PC-3 (cell line): ENCODE results near the gene ELAVL4. TPM values are rescaled to one million over a fixed set of nuclear protein-coding genes. Genes with fewer than 3 reads are reported as not detected.
A peak's percentile ranks its signal among the peaks of the same experiment; 100 is the strongest.

Source experiments
- ATAC-seq: fragments of 200-7000 bp; cut with Tn5 transposase; 2 replicates; pipeline ENCODE4 v1.9.1; 2020; ENCODE audit warnings: mild to moderate bottlenecking, moderate library complexity
- BruUV-seq: library from RNA; stranded (reverse); fragments of 400-500 nt; replicated peaks from 2 replicates; lab custom pipeline; 2021; lab: Mats Ljungman, UMichigan
- CTCF ChIA-PET: fragments of 300-600 bp; sonication (Branson Sonifier 250); formaldehyde crosslinking; loops from one replicate; lab custom pipeline; 2022; ENCODE audit warnings: antibody characterized with exemption; lab: Charles Lee
- POLR2A ChIA-PET: fragments of 300-600 bp; sonication (Branson Sonifier 250); formaldehyde crosslinking; loops from one replicate; lab custom pipeline; 2022; ENCODE audit warnings: antibody characterized with exemption; ENCODE audit not compliant: unreplicated experiment; lab: Charles Lee
- DNase-seq: peaks from one replicate; pipeline ENCODE4 v3.0.0-alpha.2; 2015
- H2AFZ ChIP-seq: fragments of 300-600 bp; sonication (generic); 2 replicates; pipeline ENCODE4 v1.6.0; 2016; ENCODE audit warnings: antibody characterized with exemption, low read length
- H3F3A ChIP-seq: fragments of 300-600 bp; sonication (generic); one replicate; pipeline ENCODE4 v1.6.0; 2017; ENCODE audit warnings: antibody characterized with exemption, low read length, control low read depth, mild to moderate bottlenecking; ENCODE audit not compliant: unreplicated experiment
- H3K27ac ChIP-seq: fragments of 300-600 bp; sonication (generic); 2 replicates; pipeline ENCODE4 v1.5.1; 2016; ENCODE audit warnings: mild to moderate bottlenecking, low read length
- H3K27me3 ChIP-seq: fragments of 300-600 bp; sonication (generic); 2 replicates; pipeline ENCODE4 v1.6.1; 2016; ENCODE audit warnings: low read length, mixed read lengths
- H3K36me3 ChIP-seq: fragments of 300-600 bp; sonication (generic); 2 replicates; pipeline ENCODE4 v1.6.1; 2016; ENCODE audit warnings: low read depth, mixed run types, low read length, mixed read lengths
- H3K4me1 ChIP-seq: fragments of 300-600 bp; sonication (generic); 2 replicates; pipeline ENCODE4 v1.5.1; 2016; ENCODE audit warnings: low read length; ENCODE audit not compliant: insufficient read depth
- H3K4me2 ChIP-seq: fragments of 300-600 bp; sonication (generic); 2 replicates; pipeline ENCODE4 v1.6.0; 2016; ENCODE audit warnings: low read length
- H3K4me3 ChIP-seq: fragments of 300-600 bp; sonication (generic); 2 replicates; pipeline ENCODE4 v1.5.1; 2016; ENCODE audit warnings: mild to moderate bottlenecking, low read length, mixed read lengths
- H3K79me2 ChIP-seq: fragments of 300-600 bp; sonication (generic); 2 replicates; pipeline ENCODE4 v1.6.1; 2017; ENCODE audit warnings: low read length, mixed read lengths
- H3K9ac ChIP-seq: fragments of 300-600 bp; sonication (generic); 2 replicates; pipeline ENCODE4 v1.6.0; 2016; ENCODE audit warnings: mild to moderate bottlenecking, low read length
- H3K9me2 ChIP-seq: fragments of 300-600 bp; sonication (generic); replicated peaks from 2 replicates; pipeline ENCODE4 v1.6.1; 2016; ENCODE audit warnings: mixed run types, low read length, mixed read lengths
- H3K9me3 ChIP-seq: fragments of 300-600 bp; sonication (generic); 2 replicates; pipeline ENCODE4 v1.6.1; 2016; ENCODE audit warnings: low read length, mixed read lengths
- H4K20me1 ChIP-seq: fragments of 300-600 bp; sonication (generic); 2 replicates; pipeline ENCODE4 v1.6.1; 2016; ENCODE audit warnings: low read length, mixed read lengths
- EZH2 ChIP-seq: fragments of 300-600 bp; sonication (generic); IDR thresholded peaks from one replicate; pipeline ENCODE4 v1.6.1; 2017; ENCODE audit warnings: antibody characterized with exemption, mild to moderate bottlenecking, low read length; ENCODE audit not compliant: unreplicated experiment
- EZH2phosphoT487 ChIP-seq: fragments of 300-600 bp; sonication (generic); IDR thresholded peaks from 2 replicates; pipeline ENCODE4 v1.6.1; 2018; ENCODE audit warnings: mild to moderate bottlenecking, antibody characterized with exemption, low read length, borderline replicate concordance
- intact Hi-C: fragments of 100-400 bp; cut with micrococcal nuclease; formaldehyde crosslinking; loops from 2 replicates; pipeline ENCODE4 v1.9.0; 2023
- total RNA-seq: library from RNA; depleted of rRNA; stranded (reverse); fragments of >200 nt; gene quantifications from 2 replicates; pipeline ENCODE4 v1.2.3, GENCODE V29; 2014
- TF ChIP-seq, protein P1 (sequence below): fragments of 300-600 bp; sonication (generic); conservative IDR thresholded peaks from 2 replicates; pipeline ENCODE4 v1.5.1; 2017; ENCODE audit warnings: antibody characterized with exemption, low read depth, mild to moderate bottlenecking, low read length

ELAVL4 gene
- total RNA-seq, 1 experiment from 2014 or later, result not detected

DNA sequence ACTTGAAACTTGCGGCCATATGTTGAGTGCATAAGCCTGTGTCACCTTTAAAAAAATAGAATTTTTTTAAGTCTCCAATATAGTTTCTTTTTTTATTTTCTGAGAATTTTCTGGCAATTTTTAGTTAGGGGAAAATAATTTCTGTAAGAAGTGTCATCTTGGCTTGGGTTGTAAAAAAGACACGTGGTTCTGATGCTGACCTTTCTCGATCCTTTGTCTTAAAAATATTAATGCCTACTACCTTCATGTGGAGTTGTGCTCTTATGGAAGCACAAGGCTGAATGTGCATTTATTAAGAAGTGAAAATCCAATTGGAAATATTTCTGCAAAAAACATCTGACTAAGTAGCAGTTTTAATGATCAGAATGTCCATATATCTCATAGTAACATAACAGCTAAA, 3.5 kb downstream of the ELAVL4 start:
- DNase-seq (no peak), ATAC-seq (no peak)
- no peak overlapping the region for H3K9ac ChIP-seq
- no peaks in the 10 kb centered on the region for H3F3A ChIP-seq
- no peaks in the 10 kb centered on the region for H3K36me3 ChIP-seq
- H3K79me2 ChIP-seq, result no peaks in the 10 kb centered on the region
- H3K4me2 ChIP-seq, result no peak overlapping the region
- no peaks in the 10 kb centered on the region for H3K4me1 ChIP-seq
- CTCF ChIA-PET, result no interaction called here
- no peaks in the 10 kb centered on the region for H3K9me2 ChIP-seq
- intact Hi-C loops, result no loop called here
- H2AFZ ChIP-seq, result no peak overlapping the region
- H3K27me3 ChIP-seq, result no peaks in the 10 kb centered on the region; the same call in 1 of the 2 replicates
- H4K20me1 ChIP-seq, result no peaks in the 10 kb centered on the region
- POLR2A ChIA-PET, result no interaction called here
- no TSS peak for BruUV-seq
- H3K4me3 ChIP-seq, result no peak overlapping the region
- H3K9me3 ChIP-seq, result no peaks in the 10 kb centered on the region
- H3K27ac ChIP-seq, result no peak overlapping the region
- TF ChIP-seq, protein P1, sequence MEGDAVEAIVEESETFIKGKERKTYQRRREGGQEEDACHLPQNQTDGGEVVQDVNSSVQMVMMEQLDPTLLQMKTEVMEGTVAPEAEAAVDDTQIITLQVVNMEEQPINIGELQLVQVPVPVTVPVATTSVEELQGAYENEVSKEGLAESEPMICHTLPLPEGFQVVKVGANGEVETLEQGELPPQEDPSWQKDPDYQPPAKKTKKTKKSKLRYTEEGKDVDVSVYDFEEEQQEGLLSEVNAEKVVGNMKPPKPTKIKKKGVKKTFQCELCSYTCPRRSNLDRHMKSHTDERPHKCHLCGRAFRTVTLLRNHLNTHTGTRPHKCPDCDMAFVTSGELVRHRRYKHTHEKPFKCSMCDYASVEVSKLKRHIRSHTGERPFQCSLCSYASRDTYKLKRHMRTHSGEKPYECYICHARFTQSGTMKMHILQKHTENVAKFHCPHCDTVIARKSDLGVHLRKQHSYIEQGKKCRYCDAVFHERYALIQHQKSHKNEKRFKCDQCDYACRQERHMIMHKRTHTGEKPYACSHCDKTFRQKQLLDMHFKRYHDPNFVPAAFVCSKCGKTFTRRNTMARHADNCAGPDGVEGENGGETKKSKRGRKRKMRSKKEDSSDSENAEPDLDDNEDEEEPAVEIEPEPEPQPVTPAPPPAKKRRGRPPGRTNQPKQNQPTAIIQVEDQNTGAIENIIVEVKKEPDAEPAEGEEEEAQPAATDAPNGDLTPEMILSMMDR, result no peak
- TF ChIP-seq EZH2 (no peak), EZH2phosphoT487 (no peak)

- Histone ChIP-seq H3K4me2 (no peak overlapping the region), H3K79me2 (no peaks in the 10 kb centered on the region), H3K27ac (no peak overlapping the region), H3K9ac (no peak overlapping the region), H3K27me3 (no peaks in the 10 kb centered on the region), H2AFZ (no peak overlapping the region), H4K20me1 (no peaks in the 10 kb centered on the region), H3K4me3 (no peak overlapping the region), H3K9me3 (no peaks in the 10 kb centered on the region), H3F3A (no peaks in the 10 kb centered on the region), H3K36me3 (no peaks in the 10 kb centered on the region), H3K4me1 (peaks cover 6% of the 10 kb centered on the region; the same call in 1 of the 2 replicates), H3K9me2 (no peaks in the 10 kb centered on the region)
- ATAC-seq, result no peak
- ChIA-PET POLR2A (no interaction called here), CTCF (no interaction called here)
- TF ChIP-seq, protein P1, result no peak
- TF ChIP-seq EZH2 (no peak), EZH2phosphoT487 (no peak)
- BruUV-seq, result no TSS peak
- peak; percentile 22 for DNase-seq
- intact Hi-C loops, result no loop called here
Observed at GRCh38 chr1:50123071-50123470, 14.4 kb downstream of the ELAVL4 start.

DNA sequence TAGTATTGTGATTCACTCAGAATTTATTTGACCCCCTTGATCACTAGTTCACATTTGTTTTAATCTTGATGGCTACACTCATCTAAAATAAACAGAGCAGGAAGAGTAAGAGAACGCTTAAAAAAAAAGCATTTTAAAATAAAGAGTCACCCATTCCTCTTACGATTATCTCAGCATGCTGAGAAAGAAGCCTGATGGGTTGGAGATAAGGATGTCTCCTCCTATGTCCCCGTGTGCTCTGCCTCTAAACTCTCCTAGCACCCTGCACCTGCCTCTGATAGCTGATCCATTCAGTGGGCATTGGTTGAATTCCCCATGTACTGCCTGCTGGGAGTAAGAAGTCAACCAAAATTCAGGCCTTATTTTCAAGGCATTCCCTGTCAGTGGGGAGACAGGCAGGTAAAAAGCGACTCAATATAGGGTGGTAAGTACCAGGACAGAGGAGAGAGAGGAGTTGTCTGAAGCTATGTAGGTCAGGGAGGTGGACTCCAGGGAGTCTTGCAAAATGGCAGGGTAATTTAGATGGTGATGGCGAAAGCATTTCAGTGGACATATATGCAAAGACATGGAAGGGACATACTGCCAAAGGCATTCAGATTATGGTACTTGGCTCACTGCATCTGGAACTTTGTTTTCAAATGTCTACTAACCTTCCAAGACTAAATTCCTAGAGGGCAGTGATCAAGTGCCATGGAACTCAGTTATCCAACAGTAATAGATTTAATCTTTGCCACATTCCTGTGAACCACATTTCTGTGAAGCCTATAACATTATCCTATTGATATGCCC, 18.4 kb downstream of the ELAVL4 start:
- intact Hi-C loops, result no loop called here
- no TSS peak for BruUV-seq
- TF ChIP-seq EZH2phosphoT487 (no peak), EZH2 (no peak)
- TF ChIP-seq, protein P1, result no peak
- Histone ChIP-seq H3K9me3 (no peaks in the 10 kb centered on the region), H3K4me3 (no peak overlapping the region), H3K36me3 (no peaks in the 10 kb centered on the region), H2AFZ (no peak overlapping the region), H4K20me1 (no peaks in the 10 kb centered on the region), H3K4me1 (peaks cover 6% of the 10 kb centered on the region; the same call in 1 of the 2 replicates), H3K27me3 (no peaks in the 10 kb centered on the region), H3K4me2 (no peak overlapping the region), H3K27ac (no peak overlapping the region), H3K9ac (no peak overlapping the region), H3K9me2 (no peaks in the 10 kb centered on the region), H3K79me2 (no peaks in the 10 kb centered on the region), H3F3A (no peaks in the 10 kb centered on the region)
- POLR2A ChIA-PET, result no interaction called here
- CTCF ChIA-PET, result no interaction called here
- ATAC-seq, result no peak
- DNase-seq, result no peak
